GM19467 (cell line): ENCODE measurements around the gene HIVEP3.
"Not testable (repeated sequence)": the region's sequence is repeated elsewhere in the genome, so short reads cannot be mapped to it uniquely, and the experiment has no call there.

Source experiments
- ATAC-seq: cut with Tn5 transposase; IDR thresholded peaks from one replicate; pipeline ENCODE4 v1.9.1; 2021; ENCODE audit warnings: mild to moderate bottlenecking, moderate library complexity; ENCODE audit not compliant: unreplicated experiment

HIVEP3 gene

DNA sequence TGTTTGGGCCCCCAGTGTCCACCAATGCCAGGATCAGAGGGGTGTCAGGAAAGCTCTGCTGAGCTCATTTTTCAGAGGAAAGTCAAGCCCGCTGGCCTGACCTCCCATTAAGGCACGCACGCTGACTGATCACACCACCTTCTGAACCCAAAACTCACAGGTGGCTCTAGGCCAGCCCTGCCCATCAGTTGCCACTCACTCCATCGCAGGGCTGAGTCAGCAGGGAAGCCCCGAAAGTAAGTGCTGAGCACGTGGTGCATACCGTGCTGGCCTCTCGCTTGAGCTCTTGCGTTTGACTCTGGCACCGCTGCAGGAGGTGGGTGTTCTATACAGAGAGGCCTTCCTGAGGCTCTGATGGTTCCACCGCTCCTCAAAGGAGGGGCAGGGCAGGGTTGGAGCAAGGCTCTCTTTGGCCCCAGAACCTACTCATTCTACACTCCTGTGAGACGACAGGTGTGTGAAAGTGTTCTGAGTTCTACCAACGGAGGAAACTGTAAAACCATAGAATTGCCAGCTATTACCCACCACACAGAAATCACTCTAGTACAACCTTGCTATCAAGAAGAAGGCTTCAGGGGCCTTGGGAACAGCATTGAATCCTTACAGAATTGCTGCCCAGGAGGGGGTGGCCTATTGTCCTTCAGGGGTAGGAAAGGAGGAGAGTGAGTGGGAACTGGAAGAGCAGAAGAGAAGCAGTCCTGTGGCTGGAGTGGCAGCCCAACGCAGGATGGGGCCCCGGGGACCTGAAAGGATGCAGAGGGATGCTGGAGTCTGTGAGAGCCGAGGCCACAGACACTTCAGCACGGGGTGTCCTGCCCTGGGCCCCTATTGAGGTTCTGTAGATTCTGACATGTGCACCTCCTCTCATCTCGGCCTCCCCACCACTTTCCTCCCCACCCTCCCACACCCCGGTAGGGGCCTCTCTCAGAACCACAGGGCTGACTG, 219.5 kb downstream of the HIVEP3 start:
- ATAC-seq = peak; percentile 69

DNA sequence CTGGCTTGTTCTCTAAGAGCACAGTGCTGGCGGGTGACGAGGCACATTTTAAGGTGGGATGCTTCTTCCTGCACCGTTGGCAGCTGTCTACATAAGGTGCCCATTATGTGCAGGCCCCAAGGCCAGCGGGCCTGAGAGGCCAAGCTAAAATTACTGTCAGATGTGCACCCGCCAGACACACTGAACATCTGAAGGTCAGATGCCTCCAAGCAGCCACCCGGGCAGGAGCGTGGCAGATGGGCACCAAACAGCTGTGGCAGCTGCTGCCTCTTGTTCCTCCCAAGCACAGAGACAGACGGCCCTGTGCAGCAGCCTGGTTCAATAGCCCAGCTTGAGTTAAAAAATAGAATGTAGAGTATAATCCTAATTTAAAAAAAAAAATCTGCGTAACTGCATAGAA, 222.3 kb downstream of the HIVEP3 start:
- ATAC-seq = no peak

DNA sequence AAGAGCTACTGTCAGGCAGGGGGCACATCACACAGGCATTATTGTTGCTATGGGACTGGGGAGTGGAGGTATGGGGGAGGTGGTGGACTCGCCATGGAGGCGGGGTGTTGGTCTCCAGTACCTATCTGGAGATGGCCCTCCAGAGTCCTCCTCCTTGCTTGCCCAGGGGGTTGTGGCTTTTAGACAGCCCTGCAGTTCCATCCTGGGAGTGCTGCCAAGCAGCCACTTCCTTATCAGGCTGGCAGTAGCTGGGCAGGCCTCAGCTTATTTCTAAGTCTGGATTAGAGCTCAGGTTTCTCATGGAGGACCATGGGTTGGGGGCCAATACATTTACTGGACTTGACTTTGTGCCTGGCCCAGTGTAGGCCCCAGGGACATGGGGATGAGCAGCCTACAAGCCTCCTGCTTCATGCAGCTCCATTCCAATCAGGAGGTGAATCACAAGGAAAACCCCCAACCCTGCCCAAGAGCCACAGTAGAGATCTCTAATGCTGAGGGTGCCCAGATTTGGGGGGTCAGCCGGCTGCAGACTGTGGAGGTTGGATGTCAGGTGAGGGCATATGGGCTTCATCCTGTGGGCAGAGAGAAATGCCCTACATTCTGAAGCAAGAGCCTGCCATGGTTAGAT, 223.5 kb downstream of the HIVEP3 start:
- no peak for ATAC-seq

DNA sequence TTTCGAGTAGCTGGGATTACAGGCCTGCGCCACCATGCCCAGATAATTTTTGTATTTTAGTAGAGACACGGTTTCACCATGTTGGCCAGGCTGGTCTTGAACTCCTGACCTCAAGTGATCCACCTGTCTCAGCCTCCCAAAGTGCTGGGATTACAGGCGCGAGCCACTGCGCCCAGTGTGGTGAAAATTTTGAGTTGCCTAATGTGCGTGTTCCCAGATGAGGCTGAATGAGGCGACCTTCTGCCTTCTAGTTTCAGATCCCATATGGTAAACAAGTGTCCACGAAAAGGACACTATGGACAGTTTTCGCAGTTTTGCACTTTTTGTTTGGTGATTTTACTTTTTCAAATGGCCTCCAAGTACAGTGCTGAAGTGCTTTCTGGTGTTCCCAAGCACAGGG, 226.8 kb downstream of the HIVEP3 start:
- not testable (repeated sequence) for ATAC-seq

DNA sequence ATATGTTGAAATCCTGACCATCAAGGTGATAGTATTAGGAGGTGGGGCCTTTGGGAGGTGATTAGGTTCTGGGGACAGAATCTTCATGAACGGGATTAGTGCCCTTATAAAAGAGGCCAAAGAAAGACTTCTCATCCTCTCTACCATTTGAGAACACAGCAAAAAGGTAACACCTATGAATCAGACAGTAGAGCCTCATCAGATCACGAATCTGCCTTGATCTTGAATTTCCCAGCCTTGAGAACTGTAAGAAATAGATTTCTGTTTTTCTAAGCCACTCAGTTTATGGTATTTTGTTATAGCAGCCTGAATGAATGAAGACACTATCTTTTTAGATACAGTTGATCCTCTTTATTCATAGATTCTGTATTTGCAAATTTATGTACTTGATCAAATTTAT, 227.3 kb downstream of the HIVEP3 start:
- ATAC-seq = no peak

DNA sequence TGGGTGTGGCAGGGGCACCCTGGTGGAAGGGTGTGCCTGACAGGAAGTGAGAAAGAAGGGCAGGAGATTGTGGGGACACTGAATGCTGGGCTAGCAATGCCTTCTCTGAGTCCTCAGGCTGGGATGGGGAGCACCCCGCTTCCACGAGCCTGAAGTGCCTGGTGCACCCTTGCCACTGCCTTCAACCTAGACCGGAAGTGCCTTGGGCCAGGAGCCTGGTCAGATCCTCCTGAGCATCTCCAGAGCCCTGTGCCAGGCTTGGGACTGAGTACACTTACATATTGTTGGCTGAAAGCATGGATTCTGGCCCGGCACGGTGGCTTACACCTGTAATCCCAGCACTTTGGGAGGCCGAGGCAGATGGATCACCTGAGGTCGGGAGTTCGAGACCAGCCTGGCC, 228.4 kb downstream of the HIVEP3 start:
- ATAC-seq = no peak

DNA sequence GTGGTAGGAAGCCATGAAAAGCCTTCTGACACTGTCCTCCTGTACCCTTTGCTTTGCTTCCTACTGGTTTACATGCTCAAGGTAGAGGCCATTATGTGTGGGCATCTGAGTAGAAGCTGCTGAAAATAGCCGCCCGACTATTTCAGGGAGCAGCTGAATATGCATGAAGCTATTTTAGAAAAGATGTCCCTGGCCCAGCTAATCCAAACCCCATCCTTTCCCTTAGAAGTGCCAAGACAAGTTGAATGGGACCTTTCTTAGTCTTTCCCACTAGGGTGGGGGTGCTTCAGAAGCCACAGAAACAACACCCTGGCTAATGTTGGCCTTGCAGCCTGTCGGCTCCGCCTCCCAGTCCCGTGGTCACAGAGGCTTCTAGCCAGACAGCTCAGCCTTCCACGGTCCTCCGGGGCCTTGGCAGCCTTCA, 229.2 kb downstream of the HIVEP3 start:
- no peak for ATAC-seq

DNA sequence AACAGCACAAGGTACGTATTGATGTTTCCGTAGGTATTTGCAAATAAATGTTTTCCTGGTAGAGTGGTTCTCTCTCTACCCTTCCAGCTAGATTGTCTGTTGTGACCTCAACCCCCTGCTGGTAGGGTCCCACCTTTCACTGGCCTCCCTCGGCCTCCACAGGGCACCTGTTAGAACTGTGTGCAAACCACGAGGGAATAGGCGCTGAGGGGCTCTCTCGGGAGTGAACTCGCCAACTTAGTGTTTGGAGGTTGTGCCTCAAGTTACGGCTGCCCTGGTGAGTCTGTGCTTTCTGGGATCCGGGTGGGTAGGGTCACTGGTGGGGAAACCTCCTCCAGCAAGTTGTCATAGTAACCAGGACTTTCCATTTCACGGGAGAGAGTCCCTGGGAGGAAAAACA, 229.6 kb downstream of the HIVEP3 start:
- ATAC-seq = no peak

DNA sequence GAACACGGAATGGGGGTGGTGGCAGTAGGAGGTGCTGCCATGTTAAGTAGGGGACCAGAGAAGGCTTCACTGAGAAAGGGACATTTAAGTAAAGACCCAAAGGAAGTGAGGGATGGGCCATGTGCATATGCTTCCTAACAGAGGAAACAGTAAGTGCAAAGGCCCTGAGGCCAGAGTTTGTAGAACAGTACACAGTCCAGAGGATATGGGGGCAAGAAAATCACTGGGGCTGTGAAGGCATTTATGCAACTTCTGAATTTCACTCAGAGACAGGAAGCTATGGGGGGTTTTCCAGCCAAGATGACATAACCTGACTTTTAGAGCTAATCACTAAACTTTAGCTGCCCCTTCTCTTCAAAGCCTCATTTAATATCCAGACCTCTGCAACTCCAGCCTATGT, 231.7 kb downstream of the HIVEP3 start:
- no peak for ATAC-seq

DNA sequence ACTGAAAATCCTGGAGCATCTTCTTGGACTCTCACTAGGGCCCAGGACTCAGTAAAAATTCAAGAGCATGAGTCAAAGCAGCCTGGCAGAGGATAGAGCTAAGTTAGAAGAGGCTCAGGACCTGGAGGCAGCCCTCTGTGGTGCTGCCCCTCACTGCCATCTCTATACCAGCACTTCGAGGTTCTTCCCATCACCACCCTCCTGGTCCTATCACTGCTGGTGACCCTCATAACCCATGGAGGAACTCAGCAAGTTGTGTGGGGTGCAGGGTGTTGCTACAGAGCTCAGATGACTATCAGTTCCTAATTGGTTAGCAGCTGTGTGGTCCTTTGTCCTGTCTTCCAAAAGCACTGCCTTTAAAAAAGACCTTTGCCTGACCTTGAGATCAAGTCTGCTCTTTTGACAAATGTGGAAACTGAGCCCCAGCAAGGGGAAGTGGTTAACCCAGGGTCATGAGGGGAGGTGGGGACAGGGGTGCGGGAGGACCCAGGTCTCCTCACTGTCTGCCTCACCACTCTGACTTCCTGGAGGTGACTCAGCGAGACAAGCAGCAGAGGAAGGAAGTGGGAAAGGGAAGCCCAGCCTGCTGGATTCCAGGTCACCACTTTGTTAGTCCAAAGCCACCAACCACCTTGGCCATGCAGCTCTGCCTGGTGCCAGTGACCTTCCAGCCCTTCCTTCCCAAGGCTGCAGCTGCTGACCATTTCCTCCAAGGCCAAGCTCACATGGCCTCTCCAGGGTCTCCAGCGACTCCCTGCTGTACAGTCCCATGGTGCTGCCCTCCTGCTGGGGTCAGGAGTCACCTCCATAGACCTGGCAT, 234.8 kb downstream of the HIVEP3 start:
- ATAC-seq = no peak

DNA sequence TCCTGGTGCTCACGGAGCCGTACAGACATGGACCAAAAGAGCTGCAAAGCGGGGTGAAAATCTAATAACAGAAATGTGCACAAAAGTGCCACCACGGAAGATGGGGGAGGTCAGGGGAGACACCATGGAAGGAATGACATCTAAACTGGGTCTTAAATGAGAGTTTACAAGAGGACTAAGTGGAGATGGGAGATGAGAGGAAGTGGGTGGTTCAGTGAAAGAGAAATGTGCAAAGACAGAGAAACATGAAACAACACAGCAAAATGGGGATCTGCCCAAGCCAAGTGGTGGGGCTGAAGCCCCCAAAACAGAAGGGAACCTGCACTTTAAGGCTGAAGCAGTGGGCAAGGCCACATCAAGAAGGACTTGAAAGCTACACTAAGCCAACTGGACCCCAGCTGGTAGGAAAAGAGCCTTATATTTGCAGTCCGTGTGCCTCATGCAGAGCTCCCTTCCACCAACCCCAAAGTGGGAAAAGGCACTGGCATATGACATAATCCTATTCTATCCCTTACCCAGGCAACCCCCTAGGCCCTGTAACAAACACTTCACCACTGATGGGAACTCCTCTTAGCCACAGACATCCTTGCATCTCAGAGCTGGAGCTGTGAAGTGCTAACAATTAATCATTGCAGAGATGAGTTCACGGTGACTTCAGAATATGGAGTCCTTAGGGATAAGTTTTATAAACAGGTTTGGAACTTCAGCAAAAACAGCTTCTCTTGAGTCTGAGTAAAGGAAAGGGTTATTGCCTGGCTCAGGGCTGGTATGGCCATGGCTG, 235.7 kb downstream of the HIVEP3 start:
- ATAC-seq = no peak

DNA sequence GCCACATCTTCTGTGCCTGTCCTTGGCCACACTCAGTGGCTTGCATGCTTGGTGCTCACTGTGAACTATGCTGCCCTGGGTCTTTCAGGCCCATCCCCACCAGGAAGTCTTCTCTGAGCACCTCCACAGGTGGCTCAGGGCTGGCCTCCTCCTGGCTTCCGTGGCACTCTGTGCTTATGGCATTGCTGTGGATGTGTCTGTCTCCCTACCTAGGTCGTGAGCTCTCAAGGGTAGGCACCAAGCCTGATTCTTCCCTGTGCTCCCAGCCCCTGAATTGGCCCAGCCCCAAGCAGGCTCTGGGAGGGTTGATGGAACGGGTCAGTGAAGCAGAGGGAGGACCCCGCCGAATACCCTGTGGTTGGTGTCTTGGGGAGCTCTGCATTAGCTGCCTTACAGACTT, 236.6 kb downstream of the HIVEP3 start:
- ATAC-seq = no peak

DNA sequence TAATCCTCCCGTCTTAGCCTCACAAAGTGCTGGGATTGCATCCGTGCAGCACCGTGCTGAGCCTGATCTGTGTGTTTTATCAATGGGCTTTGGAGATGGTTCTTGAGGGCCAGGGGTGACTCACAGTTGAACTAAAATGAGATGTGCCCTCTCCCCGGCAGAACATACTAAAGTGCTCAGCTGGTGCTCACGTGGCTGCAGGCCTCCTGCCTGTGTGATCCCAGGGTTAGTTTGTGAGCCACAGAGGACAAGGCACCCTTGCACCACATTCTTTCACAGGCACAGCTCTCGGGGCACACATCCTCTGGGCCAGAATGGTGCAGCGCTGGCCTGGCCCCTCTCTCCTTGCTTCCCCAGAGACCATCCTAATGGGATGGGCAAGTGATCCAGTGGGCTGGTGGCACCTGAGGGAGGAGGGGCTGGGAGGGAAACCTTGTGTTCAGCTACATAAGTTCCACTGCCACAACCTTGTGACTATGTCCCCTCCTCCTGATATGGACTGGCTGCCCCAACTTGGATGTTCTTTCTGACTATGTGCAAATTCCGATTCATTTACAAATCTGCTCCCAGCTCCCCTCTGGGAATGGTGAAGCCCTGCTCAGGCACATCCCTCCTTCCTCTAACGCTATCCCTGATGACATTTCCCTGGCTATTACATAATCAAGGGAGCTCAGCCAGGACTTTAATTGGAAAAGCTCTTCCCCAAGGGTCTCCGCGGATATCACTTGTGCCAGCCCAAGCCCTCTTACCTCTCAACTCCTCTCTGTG, 237.2 kb downstream of the HIVEP3 start:
- ATAC-seq = no peak

DNA sequence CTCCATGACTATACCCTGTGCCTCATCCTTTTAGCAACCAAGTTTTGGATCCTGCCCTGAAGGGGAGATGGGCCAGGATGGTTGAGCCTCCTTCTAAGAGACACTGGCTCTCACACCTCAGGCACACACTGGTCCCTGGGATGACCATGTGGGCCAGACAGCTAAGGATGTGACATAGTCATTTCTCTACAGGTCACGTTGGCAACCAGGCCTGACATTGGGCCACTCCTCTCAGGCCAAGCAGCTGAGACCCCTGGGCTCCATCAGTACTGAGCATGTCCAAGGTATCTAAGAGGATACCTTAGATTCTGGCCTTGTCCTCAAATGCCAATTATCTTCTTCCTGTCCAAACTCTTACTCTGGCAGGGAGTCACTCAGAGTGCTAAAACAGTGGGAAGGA, 238.7 kb downstream of the HIVEP3 start:
- no peak for ATAC-seq

DNA sequence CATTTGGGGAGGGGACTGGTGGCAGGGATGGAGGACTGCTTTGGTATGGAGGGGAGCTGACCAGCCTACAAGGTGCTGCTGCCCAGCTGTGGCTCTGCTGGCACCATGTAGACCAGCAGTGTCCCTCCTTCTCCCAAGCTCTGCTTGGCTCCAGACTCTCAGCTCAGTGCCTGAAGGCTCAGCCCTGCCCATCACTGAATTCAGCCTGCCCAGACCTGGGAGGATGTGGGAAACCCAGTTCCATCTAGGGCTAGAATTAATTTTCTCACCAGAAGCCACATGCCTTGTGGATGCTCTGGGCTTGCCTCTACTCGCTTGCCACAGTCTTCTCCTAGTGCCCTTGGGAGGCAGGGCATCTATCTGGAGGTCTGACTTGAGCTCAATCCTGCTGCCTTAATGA, 239.2 kb downstream of the HIVEP3 start:
- ATAC-seq = no peak

DNA sequence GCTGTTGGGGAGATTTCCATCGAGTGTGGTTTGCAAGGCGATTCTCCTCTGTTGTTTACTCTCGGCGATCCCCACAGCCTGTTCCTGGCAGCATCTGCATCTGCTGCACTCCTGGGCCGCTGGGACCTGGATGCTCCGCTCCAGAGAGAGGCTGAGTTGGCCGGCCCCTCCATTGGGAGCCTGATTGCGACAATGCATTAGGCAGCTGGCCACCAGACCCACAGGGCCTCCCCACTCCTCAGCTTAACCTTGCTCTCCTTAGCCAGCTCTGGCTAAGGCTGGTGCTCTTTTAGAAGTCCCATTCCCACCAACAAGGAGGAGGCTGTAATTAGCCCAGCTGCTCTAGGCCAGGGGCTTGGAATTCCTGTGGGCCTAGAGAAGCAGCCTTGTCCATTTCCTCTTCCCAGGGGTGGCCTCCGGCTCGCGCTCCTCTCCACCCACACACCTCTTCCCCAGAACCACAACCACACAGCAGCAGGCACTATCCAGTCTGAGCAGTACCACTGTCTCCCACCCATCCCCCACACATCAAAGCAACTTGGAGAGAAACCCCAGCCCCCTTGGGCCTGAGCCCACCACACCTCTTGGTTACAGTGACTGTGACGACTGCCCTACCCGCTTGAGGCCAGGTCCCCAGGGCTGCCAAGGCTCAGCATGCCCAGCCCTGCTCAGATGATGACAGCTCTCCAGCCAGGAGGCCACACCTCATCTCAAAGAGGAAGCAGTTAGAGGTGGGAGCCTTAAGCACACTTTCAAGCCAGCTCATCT, 240.4 kb downstream of the HIVEP3 start:
- ATAC-seq = no peak

DNA sequence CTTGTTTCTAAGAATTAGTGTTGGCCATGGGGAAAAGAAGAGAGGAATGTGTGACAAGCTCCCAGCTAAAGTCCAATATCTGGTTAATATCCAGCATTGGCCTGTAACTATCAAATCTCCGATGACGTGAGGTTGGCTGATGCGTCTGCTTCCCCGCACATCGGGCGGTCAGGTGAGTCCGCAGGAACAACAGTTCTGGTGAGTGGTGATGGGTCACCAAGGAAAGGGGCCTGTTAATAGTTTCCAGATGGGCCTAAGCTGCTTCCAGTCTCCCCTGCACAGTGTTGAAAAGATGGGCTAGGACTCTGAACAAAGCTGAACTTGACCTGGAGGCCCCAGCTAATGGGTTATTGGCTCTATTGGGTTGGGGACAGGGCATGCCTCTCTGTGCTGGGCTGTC, 241.1 kb downstream of the HIVEP3 start:
- ATAC-seq = no peak

DNA sequence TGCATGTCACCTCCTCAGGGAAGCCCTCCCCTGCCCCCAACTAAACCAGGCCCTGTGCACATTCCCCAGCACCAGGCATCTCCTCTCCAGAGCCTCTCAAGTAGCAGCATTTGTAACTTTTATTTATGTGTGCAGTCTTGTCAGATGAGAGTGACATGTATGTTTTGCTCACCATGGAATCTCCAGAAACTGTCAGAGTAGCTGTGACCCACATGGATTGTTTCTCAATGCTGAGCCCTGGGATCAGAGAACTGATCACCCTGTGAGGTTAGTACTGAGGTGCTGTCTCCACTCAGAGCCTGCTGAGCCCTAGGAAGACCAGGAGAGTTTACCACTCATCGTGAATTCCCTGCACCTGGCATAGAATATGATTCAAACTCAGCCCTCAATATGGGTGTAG, 243.3 kb downstream of the HIVEP3 start:
- ATAC-seq = no peak

DNA sequence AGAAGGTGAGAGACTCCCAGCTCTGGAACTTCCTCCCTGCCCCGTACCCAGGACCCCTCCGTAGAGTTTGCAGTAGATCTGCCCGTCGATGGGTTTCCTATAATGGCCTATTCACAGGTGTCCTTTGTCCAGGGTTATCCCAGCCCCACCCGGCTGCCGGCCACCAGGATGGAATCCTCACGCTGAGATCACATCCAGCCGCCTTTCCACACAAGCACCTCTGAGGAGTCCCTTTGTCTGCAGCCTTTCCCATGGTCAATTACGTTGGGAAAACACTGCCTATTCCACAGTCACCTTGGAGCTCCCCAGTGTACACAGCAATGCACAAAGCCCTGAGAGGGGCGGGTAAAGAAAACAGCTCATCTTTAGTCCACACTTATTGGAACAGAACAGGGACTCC, 244.2 kb downstream of the HIVEP3 start:
- no peak for ATAC-seq
